Coronary artery (tissue), 2 donors: ENCODE results near the gene SCYL1.
A peak's percentile ranks its signal among the peaks of the same experiment; 100 is the strongest.

ENCODE experiments used
- DNase-seq: peaks from one replicate; pipeline ENCODE4 v3.0.0-alpha.2; 2017; ENCODE audit warnings: low spot score
- H3K27ac ChIP-seq, 2 donors: fragments of 200-600 bp; sonication (generic); one replicate each; pipeline ENCODE4 v1.5.1; 2016 to 2019
- H3K4me3 ChIP-seq: fragments of 200-600 bp; sonication (generic); 2 replicates; pipeline ENCODE4 v1.5.1; 2016; ENCODE audit warnings: mild to moderate bottlenecking, moderate library complexity
- TF ChIP-seq, protein P1 (sequence below): fragments of 200-600 bp; sonication (generic); IDR thresholded peaks from one replicate; pipeline ENCODE4 v1.5.1; 2019; ENCODE audit warnings: antibody characterized with exemption

SCYL1 gene

DNA sequence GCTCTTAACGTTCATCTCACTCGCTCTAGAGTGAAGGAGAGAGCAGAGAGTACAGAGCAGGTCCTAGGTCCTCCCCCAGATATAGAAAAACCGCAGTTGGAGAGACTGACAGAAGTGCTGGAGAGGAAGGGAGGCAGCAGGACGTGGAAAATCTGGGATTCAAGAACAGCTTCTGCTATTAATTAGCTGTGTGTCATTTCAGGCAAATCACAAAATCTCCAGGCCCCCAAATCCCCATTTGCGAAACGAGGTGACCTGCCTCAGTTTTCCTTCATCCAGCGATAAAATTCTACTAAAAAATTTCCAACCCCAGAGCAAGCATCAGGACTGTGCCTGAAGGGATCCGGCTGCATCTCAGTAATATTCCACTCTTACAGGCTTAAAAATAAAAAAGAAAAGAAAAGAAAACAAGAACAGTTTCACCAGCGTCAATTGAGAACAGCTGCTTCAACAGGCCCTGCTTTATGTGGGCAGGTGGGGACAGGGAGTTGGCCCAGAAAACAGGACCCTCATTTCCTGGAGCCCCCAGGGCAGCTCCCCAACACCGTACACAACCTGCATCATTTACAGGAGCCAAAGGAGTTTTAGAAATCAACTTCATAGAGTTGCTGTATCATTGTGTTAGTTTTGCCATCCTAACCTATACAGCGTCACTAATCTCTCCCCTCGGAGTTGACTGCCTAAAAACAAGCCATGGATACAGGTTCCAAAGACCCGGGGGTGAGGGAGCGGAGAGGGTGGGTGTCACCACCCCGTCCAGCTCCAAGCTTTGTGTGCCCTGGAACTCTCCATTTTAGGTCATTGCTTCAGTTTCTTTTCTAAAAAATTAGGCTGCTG is 28.4 kb upstream of the SCYL1 start:
- peak overlapping the region; percentile 63 for H3K4me3 ChIP-seq

DNA sequence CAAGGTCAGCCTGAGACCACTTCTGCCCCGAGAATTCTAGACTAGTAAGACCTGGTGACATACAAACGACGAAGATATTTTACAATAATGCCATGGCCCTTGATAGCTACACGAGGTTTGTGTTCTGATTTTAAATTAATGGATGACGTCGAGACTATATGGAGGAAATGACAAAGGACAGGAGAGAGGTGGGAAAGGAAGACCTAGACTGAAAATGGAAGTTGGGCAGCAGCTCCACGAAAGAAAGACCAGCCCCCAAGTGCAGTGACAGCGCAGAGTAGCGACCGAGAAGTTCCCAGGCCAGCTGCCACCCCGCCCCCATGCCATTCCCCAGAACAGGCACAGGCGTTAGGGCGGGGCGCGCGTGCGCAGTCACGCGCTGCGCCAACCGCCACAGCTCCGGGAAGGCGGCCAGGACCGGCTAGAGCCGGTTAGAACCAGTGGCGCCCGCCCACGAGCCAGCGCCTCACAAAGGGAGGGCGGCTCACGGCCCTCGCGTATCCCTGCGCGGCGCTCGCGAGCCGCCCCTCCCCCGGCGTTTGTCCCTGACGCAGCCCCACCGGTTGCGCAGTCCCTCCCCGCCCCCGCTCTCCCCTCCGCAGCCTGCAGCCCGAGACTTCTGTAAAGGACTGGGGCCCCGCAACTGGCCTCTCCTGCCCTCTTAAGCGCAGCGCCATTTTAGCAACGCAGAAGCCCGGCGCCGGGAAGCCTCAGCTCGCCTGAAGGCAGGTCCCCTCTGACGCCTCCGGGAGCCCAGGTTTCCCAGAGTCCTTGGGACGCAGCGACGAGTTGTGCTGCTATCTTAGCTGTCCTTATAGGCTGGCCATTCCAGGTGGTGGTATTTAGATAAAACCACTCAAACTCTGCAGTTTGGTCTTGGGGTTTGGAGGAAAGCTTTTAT is 27.5 kb upstream of the SCYL1 start:
- Histone ChIP-seq H3K27ac (peak overlapping the region; percentile 97), H3K4me3 (peak overlapping the region; percentile 88)
- TF ChIP-seq, protein P1, sequence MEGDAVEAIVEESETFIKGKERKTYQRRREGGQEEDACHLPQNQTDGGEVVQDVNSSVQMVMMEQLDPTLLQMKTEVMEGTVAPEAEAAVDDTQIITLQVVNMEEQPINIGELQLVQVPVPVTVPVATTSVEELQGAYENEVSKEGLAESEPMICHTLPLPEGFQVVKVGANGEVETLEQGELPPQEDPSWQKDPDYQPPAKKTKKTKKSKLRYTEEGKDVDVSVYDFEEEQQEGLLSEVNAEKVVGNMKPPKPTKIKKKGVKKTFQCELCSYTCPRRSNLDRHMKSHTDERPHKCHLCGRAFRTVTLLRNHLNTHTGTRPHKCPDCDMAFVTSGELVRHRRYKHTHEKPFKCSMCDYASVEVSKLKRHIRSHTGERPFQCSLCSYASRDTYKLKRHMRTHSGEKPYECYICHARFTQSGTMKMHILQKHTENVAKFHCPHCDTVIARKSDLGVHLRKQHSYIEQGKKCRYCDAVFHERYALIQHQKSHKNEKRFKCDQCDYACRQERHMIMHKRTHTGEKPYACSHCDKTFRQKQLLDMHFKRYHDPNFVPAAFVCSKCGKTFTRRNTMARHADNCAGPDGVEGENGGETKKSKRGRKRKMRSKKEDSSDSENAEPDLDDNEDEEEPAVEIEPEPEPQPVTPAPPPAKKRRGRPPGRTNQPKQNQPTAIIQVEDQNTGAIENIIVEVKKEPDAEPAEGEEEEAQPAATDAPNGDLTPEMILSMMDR, result no peak
- peak; percentile 99 for DNase-seq

More for the DNA sequence above, 28.4 kb upstream of the SCYL1 start:
- peak overlapping the region; percentile 97 for H3K27ac ChIP-seq
- TF ChIP-seq, protein P1, result no peak
- DNase-seq, result peak; percentile 80

DNA sequence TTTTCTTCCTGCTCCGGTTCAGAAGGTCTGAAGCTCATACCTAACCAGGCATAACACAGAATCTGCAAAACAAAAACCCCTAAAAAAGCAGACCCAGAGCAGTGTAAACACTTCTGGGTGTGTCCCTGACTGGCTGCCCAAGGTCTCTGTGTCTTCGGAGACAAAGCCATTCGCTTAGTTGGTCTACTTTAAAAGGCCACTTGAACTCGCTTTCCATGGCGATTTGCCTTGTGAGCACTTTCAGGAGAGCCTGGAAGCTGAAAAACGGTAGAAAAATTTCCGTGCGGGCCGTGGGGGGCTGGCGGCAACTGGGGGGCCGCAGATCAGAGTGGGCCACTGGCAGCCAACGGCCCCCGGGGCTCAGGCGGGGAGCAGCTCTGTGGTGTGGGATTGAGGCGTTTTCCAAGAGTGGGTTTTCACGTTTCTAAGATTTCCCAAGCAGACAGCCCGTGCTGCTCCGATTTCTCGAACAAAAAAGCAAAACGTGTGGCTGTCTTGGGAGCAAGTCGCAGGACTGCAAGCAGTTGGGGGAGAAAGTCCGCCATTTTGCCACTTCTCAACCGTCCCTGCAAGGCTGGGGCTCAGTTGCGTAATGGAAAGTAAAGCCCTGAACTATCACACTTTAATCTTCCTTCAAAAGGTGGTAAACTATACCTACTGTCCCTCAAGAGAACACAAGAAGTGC is 26.7 kb upstream of the SCYL1 start:
- peak overlapping the region; percentile 88 for H3K4me3 ChIP-seq
- peak; percentile 79 for DNase-seq

DNA sequence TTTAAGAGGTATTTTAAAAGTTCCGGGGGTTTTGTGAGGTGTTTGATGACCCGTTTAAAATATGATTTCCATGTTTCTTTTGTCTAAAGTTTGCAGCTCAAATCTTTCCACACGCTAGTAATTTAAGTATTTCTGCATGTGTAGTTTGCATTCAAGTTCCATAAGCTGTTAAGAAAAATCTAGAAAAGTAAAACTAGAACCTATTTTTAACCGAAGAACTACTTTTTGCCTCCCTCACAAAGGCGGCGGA is 26.2 kb upstream of the SCYL1 start:
- DNase-seq, result no peak
- peak overlapping the region; percentile 97 for H3K27ac ChIP-seq
- peak overlapping the region; percentile 88 for H3K4me3 ChIP-seq
- TF ChIP-seq, protein P1, result no peak

More for the DNA sequence above, 26.7 kb upstream of the SCYL1 start:
- TF ChIP-seq, protein P1, result no peak
- H3K27ac ChIP-seq, result peak overlapping the region; percentile 97

DNA sequence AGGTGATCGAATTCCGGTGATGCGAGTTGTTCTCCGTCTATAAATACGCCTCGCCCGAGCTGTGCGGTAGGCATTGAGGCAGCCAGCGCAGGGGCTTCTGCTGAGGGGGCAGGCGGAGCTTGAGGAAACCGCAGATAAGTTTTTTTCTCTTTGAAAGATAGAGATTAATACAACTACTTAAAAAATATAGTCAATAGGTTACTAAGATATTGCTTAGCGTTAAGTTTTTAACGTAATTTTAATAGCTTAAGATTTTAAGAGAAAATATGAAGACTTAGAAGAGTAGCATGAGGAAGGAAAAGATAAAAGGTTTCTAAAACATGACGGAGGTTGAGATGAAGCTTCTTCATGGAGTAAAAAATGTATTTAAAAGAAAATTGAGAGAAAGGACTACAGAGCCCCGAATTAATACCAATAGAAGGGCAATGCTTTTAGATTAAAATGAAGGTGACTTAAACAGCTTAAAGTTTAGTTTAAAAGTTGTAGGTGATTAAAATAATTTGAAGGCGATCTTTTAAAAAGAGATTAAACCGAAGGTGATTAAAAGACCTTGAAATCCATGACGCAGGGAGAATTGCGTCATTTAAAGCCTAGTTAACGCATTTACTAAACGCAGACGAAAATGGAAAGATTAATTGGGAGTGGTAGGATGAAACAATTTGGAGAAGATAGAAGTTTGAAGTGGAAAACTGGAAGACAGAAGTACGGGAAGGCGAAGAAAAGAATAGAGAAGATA is 25.7 kb upstream of the SCYL1 start, which contains the start of gene MALAT1:
MALAT1 (plus strand) TSS at position 69 of the 736 bp plus-strand sequence.
- TF ChIP-seq, protein P1, result no peak
- Histone ChIP-seq H3K4me3 (peak within 1 kb of the TSS; percentile 88), H3K27ac (peak within 1 kb of the TSS; percentile 97)
- peak; percentile 95 for DNase-seq

DNA sequence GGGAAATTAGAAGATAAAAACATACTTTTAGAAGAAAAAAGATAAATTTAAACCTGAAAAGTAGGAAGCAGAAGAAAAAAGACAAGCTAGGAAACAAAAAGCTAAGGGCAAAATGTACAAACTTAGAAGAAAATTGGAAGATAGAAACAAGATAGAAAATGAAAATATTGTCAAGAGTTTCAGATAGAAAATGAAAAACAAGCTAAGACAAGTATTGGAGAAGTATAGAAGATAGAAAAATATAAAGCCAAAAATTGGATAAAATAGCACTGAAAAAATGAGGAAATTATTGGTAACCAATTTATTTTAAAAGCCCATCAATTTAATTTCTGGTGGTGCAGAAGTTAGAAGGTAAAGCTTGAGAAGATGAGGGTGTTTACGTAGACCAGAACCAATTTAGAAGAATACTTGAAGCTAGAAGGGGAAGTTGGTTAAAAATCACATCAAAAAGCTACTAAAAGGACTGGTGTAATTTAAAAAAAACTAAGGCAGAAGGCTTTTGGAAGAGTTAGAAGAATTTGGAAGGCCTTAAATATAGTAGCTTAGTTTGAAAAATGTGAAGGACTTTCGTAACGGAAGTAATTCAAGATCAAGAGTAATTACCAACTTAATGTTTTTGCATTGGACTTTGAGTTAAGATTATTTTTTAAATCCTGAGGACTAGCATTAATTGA is 25.0 kb upstream of the SCYL1 start:
- Histone ChIP-seq H3K27ac (peak overlapping the region; percentile 97), H3K4me3 (peak overlapping the region; percentile 88)
- TF ChIP-seq, protein P1, result no peak
- no peak for DNase-seq
